Right lung (tissue), 10 donors: Measurements from ENCODE around the gene MPV17L. TPM values are rescaled to one million over a fixed set of nuclear protein-coding genes. Genes with fewer than 3 reads are reported as not detected.
"Not testable (repeated sequence)": the region's sequence is repeated elsewhere in the genome, so short reads cannot be mapped to it uniquely, and the experiment has no call there.

Source experiments
- DNase-seq, 2 donors: peaks; one replicate each; pipeline ENCODE4 v3.0.0-alpha.2; 2013
- long read RNA-seq, 8 donors: transcript quantifications; one replicate each; lab custom pipeline, GENCODE V29; 2026
- polyA plus RNA-seq, 5 donors: library from polyadenylated mRNA; unstranded; fragments of 120-200 nt; gene quantifications; one replicate each; pipeline versions ENCODE4 v1.2.1 to v1.2.3, GENCODE V29; 2013; ENCODE audit warnings: inconsistent platforms in 1 of 5, low replicate concordance in 1 of 5; ENCODE audit not compliant: insufficient read length in 5 of 5, insufficient read depth in 1 of 5

Gene MPV17L
- polyA plus RNA-seq = 1 to 10 TPM; 4.1 to 6.9 (median 5.3) TPM
- long read RNA-seq, donor 1, full-length matches to known transcripts = 3 of 3 reads
- long read RNA-seq, donor 1, partial matches to known transcripts = 0 of 3 reads
- long read RNA-seq, donor 1, other reads (novel, unspliced or antisense) = 0 of 3 reads
- long read RNA-seq, donor 2, partial matches to known transcripts = 0 of 1 reads
- long read RNA-seq, donor 2, other reads (novel, unspliced or antisense) = 0 of 1 reads
- long read RNA-seq, donor 3, partial matches to known transcripts = 0 of 1 reads
- long read RNA-seq, donor 3, other reads (novel, unspliced or antisense) = 0 of 1 reads
- long read RNA-seq, donor 4 = 0 reads
- long read RNA-seq, donor 5, partial matches to known transcripts = 0 of 1 reads
- long read RNA-seq, donor 5, other reads (novel, unspliced or antisense) = 0 of 1 reads
- long read RNA-seq, donor 6 = 0 reads
- long read RNA-seq, donor 7, full-length matches to known transcripts = 5 of 5 reads
- long read RNA-seq, donor 7, partial matches to known transcripts = 0 of 5 reads
- long read RNA-seq, donor 7, other reads (novel, unspliced or antisense) = 0 of 5 reads
- long read RNA-seq, donor 8 = 0 reads

DNA sequence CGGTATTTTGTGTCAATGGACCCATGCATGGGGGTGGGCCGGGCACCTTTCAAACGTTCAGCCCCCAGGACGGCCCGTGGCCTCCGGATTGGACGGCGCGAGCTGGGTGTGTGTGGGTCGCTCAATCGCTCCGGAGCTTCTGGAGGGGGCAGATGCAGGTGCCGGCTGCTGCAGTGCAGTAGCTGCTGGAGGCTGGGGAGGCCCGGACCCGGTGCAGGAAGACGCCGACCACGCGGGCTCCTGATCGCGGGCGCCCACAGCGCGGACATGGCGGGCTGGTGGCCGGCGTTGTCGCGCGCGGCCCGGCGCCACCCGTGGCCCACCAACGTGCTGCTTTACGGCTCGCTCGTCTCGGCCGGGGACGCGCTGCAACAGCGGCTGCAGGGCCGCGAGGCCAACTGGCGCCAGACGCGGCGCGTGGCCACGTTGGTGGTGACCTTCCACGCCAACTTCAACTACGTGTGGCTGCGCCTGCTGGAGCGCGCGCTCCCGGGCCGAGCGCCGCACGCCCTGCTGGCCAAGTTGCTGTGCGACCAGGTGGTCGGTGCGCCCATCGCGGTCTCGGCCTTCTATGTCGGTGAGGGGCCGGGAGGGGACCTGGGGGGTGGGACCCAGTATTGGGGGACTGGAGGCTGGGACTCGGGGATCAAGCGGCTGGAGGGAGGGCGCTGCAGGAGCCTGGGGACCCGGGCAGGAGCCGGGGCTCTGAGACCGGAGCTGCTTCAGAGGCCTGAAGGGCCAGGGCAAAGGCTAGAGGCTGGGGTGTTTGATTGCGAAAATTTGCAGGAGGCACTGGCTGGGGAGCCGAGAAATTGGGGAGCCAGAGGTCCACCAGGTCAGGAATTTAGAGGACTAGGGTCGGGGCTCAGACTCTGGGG is at the start of gene MPV17L:
TSS of gene MPV17L (plus strand) at position 124 of the 878 bp plus-strand sequence. CDS start at position 268, 144 bp downstream.
- DNase-seq = peak; percentile 9 to 10

GRCh38 chr16:15348721-15349120 is 46.8 kb upstream of the MPV17L start:
- not testable (repeated sequence) for DNase-seq

DNA sequence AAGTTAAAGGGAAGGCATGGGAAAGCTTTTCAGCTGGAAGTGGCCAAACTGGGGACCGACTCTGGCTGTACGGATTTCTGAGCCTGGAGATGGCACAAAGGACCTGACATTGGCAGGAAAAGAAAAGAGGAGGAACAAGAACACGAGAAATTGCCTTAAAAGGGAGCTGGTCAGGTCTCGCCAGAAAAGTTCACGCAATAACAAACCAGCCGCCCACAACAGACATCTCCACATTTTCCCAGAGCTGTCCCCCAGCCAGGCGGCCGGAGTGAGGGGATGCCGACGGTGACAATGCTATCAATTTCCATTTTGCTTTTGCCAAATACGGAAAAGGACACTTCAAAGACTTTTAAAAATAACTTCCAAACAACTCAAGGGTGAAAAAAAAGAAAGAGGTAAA is 44.3 kb upstream of the MPV17L start:
- DNase-seq = not testable (repeated sequence)

- not testable (repeated sequence) for DNase-seq
Measured at GRCh38 chr16:15351745-15352144, 43.8 kb upstream of the MPV17L start.

DNA sequence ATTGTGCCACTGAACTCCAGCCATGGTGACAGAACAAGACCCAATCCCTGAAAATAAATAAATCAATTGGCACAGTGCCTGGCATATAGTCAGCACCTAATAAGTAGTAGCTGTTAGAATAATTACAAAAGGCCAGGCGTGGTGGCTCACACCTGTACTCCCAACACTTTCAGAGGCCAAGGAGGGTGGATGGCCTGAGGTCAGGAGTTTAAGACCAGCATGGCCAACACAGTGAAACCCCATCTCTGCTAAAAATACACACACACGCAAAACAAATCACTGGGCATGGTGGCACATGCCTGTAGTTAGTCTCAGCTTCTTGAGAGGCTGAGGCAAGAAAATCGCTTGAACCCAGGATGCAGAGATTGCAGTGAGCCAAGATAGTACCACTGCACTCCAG is 42.7 kb upstream of the MPV17L start:
- not testable (repeated sequence) for DNase-seq

- DNase-seq = not testable (repeated sequence)
Measured at GRCh38 chr16:15354846-15355245, 40.7 kb upstream of the MPV17L start.

DNA sequence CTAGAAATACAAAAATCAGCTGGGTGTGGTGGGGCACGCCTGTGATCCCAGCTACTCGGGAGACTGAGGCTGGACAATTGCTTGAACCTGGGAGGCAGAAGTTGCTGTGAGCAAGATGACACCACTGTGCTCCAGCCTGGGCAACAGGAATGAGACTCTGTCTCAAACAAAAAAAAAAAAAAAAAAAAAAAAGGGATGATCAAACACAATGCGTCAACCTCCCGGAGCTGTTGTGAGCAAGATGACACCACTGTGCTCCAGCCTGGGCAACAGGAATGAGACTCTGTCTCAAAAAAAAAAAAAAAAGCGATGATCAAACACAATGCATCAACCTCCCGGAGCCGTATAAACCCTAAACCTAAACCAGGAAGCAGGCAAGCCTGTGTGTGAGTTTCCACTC is 38.1 kb upstream of the MPV17L start:
- not testable (repeated sequence) for DNase-seq

GRCh38 chr16:15378194-15378593 is 17.4 kb upstream of the MPV17L start, which contains the start of gene NPIPA5:
NPIPA5 (minus strand) TSS chr16:15378294; CDS start chr16:15378294, 0 bp downstream.
- not testable (repeated sequence) for DNase-seq

DNA sequence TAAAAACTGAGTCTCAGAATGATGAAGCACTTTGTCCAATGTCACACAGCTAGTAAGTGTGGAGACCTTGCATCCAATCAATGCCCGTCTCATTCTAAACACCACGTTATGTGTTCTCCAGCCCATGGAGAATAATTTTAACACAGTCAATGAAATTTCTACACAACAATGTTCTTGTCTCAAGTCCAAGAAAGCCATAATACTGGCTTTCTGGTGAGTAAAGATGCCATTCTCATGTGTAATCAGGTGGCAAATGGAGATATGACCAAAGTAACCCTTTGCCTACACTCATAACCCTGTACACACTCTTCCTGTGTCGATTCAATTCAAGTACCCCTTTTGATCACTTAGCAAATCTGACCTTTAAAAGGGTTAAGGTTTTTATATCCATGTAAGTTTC is 12.7 kb upstream of the MPV17L start:
- DNase-seq = not testable (repeated sequence)

DNA sequence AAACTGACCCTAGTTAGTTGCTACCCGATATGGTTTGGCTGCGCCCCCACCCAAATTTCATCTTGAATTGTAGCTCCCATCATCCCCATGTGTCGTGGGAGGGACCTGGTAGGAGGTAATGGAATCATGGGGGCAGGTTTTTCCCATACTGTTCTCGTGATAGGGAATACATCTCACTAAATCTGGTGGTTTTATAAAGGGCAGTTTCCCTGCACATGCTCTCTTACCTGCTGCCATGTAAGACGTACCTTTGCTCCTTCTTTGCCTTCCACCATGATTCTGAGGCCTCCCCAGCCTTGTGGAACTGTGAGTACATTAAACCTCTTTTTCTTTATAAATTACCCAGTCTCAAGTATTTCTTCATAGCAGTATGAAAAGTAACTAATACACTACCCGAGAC is 7.5 kb upstream of the MPV17L start:
- not testable (repeated sequence) for DNase-seq

DNA sequence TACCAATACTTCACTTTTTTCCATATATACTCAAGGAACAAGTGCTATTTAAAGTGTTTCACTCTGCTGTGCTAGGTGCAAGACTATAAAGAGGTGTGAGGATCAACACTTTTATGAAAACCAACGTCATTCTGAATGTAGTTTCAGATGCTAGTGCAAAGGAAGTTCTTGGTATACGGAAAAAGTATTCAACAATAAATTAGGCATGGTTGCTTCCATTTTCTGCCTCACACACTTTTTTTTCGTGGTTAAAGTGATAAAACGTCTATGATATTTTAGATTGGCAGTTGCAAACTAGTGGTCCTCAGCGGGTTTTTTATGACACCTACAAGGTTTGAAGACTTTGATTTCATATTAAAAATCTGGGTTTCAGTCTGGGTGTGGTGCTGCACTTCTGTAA is 5.6 kb upstream of the MPV17L start:
- not testable (repeated sequence) for DNase-seq

- not testable (repeated sequence) for DNase-seq
Measured at GRCh38 chr16:15393025-15393424, 2.5 kb upstream of the MPV17L start.

DNA sequence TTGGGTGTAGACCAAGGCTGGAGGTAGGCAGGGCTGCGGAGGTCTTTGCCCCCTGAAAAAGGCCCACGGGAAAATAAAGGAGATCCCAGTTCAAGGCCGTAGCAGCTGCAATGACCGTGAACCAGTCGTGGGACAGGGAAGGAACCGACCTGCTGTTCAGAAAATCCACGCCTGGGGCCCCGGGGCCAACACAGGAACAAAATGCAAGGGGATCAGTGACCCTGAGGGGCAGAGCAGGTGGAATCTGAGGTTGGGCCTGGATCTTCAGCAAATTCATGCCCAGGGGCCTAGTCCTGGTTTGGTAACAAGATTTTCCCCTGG is 915 bp downstream of the MPV17L start:
- not testable (repeated sequence) for DNase-seq

- DNase-seq = no peak
Measured at GRCh38 chr16:15396948-15397594, 1.5 kb downstream of the MPV17L start.

- no peak for DNase-seq
Measured at GRCh38 chr16:15398618-15399316, 3.2 kb downstream of the MPV17L start.

- DNase-seq = no peak
Measured at GRCh38 chr16:15399317-15399716, 3.8 kb downstream of the MPV17L start.

DNA sequence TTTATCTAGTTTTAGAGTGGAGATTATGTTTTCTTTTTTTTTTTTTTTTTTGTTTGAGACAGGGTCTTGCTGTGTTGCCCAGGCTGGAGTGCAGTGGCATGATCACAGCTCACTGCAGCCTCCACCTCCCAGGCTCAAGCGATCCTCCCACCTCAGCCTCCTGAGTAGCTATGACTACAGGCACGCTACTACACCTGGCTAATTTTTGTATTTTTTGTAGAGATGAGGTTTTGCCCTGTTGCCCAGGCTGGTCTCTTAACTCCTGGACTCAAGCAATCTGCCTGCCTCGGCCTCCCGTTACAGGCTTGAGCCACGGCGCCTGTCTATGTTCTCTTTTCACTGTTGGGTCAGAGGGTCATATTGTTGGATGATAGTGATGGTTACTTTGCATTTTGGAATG is 4.8 kb downstream of the MPV17L start:
- not testable (repeated sequence) for DNase-seq

- no peak for DNase-seq
Measured at GRCh38 chr16:15401972-15402371, 6.4 kb downstream of the MPV17L start.

DNA sequence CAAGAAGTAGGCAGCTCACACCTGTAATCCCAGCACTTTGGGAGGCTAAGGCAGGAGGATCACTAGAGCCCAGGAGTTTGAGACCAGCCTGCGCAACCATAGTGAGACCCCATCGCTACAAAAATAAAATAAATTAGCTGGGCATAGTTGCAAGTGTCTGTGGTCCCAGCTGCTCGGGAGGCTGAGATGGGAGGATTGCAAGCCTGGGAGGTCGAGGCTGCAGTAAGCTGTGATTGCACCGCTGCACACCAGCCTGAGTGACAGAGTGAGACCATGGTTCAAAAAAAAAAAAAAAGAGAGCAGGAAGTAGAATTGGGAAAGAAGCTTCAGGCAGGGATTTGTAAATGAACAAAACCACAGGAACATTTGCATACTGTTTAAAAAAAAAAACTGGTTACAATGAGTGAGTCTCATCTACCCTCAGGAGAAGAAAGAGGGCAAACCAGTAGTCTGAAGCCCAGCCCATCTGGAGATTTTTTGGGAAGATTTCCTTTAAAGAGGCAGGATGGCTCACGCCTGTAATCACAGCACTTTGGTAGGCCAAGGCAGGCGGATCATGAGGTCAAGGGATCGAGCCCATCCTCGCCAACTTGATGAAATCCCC is 7.9 kb downstream of the MPV17L start:
- DNase-seq = no peak

- DNase-seq = not testable (repeated sequence)
Measured at GRCh38 chr16:15404091-15404490, 8.5 kb downstream of the MPV17L start.
